ENCODE measurements around the gene CMYA5.

DNA sequence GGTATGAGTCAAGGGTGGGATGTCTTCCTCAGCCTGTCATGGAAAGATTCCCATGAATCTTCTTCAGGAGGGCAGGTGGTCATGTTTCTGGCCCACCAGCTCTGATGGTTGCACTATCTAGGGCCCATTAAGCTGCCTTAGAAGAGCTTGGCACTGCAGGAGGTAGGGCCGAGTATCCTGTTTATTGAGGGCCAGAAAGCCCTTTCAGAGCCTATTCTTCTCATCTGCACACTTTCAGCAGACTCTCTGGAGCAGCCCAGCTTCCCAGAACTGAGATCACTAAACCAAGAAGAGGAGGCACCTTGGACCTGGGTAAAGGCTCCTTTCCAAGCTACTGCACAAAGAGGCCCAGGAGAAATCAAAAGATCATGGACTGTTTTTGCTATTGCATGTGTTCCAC, 154.9 kb downstream of the CMYA5 start:
- TF ChIP-seq, protein P1, sequence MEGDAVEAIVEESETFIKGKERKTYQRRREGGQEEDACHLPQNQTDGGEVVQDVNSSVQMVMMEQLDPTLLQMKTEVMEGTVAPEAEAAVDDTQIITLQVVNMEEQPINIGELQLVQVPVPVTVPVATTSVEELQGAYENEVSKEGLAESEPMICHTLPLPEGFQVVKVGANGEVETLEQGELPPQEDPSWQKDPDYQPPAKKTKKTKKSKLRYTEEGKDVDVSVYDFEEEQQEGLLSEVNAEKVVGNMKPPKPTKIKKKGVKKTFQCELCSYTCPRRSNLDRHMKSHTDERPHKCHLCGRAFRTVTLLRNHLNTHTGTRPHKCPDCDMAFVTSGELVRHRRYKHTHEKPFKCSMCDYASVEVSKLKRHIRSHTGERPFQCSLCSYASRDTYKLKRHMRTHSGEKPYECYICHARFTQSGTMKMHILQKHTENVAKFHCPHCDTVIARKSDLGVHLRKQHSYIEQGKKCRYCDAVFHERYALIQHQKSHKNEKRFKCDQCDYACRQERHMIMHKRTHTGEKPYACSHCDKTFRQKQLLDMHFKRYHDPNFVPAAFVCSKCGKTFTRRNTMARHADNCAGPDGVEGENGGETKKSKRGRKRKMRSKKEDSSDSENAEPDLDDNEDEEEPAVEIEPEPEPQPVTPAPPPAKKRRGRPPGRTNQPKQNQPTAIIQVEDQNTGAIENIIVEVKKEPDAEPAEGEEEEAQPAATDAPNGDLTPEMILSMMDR (IDR thresholded peaks at IDR 0.05; ENCODE audit: low read depth, low read length, missing input control) = no peak
- no peak for TF ChIP-seq EGR1 (IDR thresholded peaks at IDR 0.05; ENCODE audit: low read depth in 2 of 2)
- TF ChIP-seq, protein P2, sequence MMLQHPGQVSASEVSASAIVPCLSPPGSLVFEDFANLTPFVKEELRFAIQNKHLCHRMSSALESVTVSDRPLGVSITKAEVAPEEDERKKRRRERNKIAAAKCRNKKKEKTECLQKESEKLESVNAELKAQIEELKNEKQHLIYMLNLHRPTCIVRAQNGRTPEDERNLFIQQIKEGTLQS (IDR thresholded peaks at IDR 0.05) = no peak
- TF ChIP-seq, protein P3, sequence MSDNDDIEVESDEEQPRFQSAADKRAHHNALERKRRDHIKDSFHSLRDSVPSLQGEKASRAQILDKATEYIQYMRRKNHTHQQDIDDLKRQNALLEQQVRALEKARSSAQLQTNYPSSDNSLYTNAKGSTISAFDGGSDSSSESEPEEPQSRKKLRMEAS (IDR thresholded peaks at IDR 0.05) = no peak
- no peak for TF ChIP-seq HNF4A (conservative IDR thresholded peaks at IDR 0.05)
